LHCN-M2 (cell line): ENCODE data around the gene MAN1B1. TPM values are rescaled to one million over a fixed set of nuclear protein-coding genes. Genes with fewer than 3 reads are reported as not detected.
A peak's percentile ranks its signal among the peaks of the same experiment; 100 is the strongest.
"Not testable (repeated sequence)": the region's sequence is repeated elsewhere in the genome, so short reads cannot be mapped to it uniquely, and the experiment has no call there.

ENCODE experiments used
- DNase-seq: peaks from one replicate; pipeline ENCODE4 v3.0.0-alpha.2; 2012; ENCODE audit warnings: low read depth
- total RNA-seq: library from RNA; depleted of rRNA; stranded (reverse); fragments of >200 nt; gene quantifications from 2 replicates; pipeline ENCODE4 v1.2.3, GENCODE V29; 2014

MAN1B1 gene
- total RNA-seq, 1 experiment from 2014 or later: 78.4 TPM

DNA sequence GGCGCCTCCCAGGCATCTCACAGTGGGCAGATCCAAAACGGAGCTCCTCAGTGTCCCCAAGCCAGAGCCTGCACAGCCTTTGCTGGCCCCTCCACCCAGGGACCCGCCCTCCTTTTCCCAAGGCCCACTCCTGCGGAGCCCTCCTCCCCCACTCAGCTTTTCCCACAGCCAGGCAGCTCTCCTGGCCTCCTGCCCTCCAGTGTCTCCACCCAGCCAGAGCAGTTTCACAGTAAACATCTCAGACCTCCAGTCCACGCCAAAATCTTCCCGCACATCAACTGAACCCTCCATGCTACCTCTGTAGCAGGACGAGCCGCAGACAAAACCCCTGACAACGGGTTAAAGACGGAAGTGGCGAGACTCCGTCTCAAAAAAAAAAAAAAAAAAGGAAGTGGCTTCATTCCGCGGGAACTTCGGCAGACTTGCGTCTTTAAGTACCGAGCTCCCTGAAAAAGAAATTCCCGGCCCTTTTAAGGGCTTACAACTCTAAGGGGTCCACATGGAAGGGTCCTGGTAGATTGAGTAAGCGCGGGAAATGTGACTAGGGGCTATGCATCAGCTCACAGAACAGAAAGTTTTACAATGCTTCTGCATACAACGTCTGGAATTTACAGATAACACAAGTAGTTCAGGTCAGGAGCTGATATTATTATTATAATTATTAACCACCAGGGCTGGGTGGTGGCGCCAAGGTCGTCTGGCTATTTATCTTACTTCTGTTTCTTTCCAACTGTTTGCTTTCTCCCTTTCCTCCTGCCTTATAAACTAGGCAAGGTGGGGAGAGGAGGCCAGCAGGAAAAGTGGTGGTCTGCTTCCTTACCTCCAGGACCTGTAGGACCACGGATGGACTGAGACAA, 40.7 kb downstream of the MAN1B1 start:
- no peak for DNase-seq

DNA sequence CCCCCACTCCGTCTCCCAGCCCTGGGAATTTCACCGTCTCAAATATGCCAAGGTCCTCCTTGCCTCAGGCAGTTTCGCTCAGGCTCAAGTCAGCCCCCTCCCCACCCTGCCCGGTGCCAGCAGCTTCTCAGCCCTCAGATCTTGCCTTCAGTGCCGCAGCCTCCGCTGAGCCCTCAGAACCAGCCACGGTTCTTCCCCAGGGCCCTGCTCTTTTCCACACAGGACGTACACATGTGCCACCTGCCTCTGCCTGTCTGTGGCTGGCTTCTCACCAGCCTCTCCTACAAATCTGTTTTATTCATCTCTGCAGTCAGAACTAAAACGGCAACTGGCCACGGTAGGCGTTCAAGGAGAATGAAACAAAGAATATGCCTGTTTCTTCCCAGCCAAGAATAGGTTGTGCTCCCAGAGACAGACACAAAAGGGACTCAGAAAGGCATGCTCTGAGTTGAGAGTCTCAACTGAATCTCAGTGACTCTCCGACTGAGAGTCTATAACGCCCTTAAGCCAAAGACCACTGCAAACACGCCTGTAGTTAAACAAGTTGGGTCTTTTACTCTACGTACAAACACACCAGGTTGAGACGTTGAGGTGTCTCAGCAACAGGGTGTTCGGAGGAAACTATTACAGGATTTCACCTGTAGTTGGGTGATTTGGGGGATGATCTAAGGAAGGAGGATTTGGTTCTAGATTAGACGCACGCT, 41.5 kb downstream of the MAN1B1 start:
- DNase-seq: peak; percentile 29

DNA sequence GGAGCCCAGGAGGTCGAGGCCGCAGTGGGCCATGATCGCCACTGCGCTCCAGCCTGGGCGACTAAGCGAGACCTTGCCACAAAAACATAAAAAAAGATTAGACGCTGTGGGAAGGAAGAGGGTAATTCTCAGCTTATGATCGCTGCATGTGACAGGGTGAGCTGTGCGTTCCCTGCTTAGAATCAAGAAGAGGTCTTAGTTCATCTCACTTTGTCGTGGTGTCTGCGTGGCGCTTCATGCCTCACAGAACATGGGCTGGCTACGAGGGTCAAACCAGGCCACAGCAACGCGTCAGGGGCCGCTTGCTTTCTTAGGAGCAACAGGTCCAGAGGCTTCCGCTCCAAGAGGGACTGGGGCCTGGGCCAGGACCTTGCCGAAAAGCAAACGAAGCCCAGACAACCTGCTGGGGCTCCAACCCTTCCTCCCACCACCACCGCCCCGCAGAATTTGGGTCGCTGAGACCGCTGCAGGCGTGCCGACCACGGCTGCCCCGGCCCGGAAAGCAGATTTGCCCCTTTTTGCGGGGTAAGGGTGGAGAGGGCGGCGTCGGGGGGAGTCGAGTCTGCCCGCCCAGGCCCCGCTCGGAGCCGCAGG, 42.2 kb downstream of the MAN1B1 start:
- no peak for DNase-seq

DNA sequence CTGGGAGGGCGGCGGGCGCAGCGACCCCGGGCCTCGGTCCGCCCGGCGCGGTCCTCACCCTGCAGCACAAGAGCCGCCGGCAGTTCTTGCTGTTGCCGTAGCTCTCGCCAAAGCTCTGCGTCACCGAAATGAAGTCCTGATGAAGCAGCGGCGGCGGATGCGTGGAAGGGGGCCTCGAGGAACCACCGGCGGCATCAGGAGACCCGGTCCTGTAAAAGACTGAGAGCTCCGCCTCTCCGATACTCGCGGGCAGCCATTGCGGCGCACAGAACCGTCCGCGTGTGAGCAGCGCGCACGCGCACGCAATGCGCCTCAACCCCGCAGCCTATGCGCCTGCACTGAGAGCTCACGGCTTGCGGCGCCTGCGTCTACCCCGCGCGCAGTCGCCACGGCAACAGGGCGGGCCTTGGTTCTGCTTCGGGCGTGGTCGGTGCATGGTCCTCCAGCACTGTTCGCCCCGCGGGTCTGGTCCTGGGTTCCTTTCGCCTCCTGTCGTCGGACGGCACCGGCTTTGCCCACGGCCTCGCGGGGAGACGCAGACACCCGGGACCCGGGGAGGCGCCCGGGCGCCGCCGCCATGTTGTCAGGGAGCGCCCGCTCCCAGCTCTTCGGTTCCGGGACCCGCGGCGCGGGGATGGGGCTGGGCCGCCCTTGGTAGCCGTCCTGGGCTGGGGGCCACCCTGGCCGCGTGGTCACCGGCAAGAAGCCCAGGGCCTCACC, 42.8 kb downstream of the MAN1B1 start:
- peak; percentile 88 for DNase-seq

DNA sequence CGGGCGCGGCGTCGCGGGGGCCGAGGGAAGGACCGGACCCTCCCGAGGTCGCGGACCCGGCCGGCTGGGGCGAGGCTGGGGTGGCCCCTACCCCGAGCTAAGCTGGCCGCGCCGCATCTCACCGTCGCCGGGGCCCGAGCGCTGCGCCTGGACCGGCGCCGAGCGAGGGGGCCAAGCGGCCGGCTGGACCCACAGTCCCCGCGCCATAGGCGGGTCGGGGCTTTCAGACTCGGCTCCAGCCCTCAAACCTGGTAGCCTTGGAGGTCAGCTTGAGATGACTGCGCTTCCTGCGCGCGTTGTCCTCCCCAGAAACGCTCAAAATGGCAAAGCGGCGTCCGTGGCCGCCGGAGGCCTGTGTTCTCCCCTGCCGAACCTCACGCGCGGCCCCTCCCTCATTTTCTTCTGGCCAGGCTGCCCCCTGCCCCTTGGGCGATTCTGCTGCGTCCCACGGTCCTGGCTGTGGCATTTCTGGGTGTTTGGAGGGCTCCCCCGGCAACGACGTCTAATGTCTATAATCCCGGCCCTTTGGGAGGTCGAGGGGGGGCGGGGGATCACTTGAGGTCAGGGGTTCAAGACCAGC, 43.5 kb downstream of the MAN1B1 start:
- no peak for DNase-seq

DNA sequence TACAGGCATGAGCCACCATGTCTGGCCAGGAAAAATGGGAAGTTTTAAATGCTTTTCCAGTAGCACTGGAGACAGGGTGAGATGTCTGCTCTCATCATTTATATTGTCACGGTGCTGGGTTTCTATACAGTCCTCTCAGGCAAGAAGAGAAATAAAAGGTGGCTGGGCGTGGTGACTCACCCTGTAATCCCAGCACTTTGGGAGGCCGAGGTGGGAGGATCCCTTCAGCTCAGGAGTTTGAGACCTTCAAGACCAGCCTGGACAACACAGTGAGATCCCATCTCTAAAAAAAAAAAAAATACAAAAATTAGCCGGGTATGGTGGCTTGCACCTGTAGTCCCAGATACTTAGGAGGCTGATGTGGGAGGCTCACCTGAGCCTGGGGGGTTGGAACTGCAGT, 47.4 kb downstream of the MAN1B1 start:
- DNase-seq: no peak

DNA sequence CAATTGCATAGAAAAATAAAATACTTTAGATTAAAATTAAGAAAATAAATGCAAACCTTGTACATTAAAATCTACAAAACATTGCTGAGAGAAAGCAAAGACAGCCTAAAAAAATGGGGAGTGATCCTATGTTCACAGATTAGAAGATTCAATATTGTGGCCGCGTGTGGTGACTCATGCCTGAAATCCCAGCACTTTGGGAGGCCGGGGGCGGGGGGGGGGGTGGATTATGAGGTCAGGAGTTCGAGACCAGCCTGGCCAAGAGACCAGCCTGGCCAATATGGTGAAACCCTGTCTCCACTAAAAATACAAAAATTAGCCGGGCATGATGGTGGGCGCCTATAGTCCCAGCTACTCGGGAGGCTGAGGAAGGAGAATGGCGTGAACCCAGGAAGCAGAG, 48.4 kb downstream of the MAN1B1 start:
- DNase-seq: not testable (repeated sequence)

DNA sequence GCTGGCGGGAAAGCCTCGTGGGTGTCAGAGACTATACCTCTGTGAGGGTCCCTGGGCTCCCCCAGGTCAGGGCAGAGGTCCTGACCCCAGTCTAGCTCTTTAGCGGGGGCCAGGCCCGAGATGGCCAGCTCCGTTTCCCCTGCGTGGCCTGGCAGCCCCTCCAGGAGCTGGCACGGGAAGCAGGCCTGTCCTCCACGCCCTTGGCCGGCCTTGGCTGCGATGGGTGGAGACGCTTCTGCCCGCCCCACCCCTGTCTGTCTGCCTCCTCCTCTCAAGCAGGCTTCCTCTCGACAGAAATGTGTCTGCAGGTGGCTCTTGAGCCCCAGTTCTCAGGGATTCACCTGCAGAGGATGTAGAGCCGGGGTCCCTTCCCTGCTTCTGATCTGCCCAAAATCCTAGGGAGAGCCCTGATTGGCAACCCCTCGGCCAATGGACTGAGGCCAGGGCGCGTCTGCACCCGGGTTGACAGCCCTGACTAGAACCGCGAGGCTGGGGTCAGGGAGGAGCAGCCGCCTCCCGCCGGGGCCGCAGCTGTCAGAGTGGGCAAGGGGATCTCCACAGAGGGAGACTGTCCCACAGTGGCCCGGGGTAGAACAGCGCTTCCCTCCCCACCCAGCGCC, 49.6 kb downstream of the MAN1B1 start:
- DNase-seq: no peak

DNA sequence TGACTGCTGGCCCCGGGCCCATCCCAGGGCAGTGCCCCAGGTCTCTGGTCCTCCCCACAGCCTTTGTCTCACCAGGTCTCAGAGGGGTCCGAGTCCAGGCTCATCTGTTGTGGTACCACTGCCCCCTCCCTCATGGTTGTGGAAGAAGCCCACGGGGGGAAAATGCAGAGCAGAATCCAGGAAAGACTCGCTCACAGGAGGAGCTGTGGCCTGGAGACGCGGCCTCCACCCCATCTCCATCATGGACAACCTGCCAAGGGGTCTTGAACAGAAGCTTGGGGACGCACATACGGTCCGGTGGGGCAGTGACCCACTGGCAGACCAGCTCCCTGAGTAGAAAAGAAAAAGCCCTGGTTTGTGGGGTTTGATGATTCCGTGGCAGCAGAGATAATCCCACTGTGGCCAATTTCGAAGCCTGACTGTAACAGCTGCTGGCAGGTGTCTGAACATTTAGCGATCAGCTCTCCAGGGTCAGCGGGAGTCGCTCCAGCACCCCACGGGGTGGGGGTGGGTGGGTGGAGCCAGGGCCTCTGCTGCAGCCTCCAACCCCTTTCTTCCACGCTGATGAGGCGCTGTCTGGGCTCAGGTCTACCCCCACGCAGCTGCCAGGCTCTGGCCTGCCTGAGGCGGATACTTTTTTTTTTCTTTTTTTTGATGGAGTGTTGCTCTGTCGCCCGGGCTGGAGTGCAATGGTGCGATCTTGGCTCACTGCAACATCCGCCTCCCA, 50.3 kb downstream of the MAN1B1 start:
- peak; percentile 39 for DNase-seq

DNA sequence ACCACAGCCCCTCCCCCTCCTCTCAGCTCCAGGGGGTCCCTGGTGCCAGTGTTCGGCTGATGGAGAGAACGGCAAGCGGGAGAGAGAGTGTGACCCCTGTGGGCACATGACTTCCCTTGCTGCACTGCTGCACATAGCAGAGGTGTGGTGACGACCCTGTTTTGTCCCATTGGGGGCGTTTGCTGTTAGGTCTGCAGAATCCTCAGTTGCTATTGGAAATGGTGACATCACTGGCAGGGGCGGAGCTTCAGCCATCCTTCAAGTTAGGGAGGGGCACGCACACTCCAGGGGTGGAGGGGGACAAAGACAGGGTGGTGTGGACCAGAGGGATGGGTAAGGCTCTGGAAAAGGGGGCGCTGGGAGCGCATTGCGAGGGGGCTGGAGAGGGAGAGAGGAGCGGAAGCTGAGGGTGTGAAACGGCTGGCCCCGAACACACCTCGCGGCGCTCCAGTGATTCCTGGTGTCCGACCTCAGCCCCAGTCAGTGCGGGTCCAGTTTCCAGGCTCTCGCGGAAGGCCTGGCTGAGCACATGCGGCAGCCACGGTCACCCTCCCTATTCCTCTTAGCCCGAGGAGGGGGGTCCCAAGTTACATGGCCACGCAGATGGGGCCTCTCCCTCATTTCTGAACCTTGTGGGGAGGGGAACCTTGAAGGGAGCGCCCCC, 51.4 kb downstream of the MAN1B1 start:
- DNase-seq: no peak

DNA sequence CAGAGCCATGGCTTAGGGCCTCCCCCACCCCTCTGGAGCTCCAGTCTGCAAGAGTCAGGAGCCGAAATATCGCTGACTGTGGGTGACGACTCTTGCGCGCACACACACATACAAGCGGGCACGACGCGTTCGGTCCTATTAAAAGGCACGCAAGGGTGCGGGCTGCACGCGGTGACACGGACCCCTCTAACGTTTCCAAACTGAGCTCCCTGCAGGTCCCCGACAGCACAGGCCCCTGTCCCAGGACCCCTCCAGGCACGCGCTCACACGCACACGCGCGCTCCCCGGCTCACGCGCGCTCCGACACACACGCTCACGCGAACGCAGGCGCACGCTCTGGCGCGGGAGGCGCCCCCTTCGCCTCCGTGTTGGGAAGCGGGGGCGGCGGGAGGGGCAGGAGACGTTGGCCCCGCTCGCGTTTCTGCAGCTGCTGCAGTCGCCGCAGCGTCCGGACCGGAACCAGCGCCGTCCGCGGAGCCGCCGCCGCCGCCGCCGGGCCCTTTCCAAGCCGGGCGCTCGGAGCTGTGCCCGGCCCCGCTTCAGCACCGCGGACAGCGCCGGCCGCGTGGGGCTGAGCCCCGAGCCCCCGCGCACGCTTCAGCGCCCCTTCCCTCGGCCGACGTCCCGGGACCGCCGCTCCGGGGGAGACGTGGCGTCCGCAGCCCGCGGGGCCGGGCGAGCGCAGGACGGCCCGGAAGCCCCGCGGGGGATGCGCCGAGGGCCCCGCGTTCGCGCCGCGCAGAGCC, 52.1 kb downstream of the MAN1B1 start, which contains the start of gene GRIN1:
TSS of gene GRIN1 (plus strand) at position 433 of the 746 bp plus-strand sequence. CDS start 333 bp downstream, outside the sequence.
- no peak for DNase-seq

DNA sequence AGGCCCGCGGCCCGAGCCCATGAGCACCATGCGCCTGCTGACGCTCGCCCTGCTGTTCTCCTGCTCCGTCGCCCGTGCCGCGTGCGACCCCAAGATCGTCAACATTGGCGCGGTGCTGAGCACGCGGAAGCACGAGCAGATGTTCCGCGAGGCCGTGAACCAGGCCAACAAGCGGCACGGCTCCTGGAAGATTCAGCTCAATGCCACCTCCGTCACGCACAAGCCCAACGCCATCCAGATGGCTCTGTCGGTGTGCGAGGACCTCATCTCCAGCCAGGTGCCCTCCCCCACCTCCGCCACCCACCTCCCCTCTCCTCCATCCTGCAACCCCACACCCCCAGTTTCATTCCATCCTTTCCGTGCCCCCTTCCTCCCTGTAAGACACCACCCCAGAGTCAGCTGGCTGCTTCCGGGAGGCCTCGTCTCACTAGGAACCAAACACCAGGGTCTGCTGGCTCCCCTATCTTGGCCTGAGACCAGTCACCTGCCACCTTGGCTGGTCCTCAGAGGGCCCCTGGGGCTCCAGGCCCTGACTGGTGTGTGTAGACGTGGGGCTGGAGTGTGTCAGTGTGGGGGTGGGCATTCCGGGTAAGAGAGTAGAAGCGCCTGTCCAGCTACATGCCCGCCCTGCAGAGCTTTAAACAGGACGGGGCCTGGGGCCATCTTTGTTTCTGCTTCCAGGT, 52.8 kb downstream of the MAN1B1 start:
- DNase-seq: no peak

DNA sequence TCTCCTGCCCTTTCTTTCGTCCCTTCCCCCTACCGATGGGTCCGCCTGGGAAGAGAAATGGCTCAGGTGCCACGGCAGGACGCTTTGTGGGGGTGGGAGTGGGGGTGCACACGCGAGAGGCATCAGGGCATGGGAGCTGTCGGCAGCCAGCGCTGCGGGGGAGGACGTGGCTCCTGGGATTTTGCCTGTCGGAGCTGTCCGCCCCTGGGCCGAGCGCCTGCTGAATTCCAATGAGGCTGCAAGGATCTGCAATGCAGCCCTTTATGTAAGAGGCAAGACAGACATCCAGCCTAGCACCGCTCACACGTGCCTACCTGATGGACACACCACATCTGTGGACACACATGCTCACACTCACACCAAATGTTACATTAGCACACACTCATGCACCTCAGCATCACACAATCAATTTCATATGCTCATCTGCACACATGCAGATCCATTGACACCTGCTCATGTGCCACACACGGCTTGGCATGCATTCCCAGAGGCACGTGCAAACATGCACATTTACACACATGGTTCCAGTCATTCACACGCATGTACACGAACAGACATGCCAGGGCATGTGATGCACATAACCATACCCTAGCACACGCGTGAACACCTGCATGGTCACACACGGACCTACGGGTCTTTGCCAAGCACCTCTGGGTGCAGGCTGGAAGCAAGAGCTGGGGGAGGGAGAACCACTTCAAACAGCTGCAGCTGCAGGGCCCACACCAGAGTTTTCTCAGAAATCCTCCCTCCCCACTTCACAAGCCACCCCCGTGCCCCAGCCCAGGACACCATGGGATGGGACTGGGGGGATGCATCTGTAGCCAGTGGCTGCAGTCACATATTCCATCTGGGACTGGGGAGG, 53.6 kb downstream of the MAN1B1 start:
- no peak for DNase-seq

DNA sequence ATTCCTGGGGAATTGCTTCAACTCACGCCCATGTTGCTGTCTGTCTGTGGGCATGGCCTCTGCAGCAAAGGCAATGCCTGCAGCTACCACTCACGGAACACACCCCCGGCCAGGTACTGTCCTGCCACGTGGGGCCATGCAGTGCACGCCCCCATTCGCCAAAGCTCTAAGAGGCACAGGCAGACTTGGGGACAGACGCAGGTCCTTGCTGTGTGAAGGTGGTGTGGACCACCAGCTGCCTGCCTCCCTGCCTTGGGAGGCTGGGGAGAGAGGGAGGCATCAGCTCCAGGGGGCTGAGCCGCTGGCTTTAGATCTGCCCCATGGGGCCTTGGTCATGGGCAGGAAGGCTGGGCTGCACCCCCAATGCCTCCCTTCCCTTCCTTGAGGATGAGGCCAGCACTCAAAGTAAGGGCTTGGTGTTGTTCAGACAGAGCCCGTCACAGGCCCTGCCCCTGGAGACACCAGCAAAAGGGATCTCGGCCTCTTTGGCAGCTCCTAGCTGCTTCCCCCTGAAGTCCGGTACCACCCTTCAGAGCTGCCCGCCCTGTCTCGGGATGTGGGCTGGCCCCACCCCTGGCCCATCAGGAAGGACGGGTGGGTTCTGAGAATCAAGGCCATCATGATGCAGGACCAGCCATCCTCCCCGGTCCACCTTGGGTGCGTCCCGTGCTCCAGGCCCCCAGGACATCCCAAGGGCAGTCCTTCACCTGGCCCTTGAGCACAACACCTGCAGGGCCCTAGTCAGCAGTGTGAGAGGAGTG, 54.4 kb downstream of the MAN1B1 start:
- DNase-seq: no peak

DNA sequence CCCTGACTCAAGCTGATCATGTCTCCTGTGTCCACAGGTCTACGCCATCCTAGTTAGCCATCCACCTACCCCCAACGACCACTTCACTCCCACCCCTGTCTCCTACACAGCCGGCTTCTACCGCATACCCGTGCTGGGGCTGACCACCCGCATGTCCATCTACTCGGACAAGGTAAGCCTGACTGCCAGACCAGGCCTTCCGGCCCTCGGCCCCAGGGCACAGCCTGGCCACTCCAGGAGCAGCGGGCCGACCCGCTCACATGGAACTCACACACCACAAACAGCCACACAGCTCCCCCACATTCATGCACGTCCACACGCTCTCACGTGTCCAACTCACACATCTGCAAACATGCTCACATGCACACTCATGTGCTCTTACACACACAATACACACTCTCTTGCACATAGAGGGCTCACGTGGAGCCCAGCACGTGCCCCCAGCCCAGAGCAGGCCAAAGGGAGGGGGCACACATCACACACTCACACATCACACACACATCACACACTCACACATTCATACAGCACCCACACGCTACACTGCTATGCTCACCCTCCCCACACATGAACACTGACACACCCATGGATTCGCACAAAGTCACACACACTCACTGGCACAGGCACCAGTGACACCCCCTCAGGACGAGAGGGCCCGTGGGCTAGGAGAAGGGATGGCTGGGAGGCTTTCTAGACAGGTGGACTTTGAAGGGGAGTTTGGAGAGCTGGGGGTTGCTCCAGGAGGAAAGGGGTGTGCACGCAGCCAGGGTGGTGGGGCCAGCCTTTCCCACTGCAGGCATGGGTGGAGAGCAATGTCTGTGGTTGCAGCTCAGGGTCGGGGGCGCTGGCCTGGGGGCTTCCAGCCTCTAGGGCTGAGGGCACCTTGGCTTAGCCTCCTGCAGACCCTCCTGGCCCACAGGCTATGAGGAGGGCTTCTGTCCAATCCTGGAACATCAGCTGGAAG, 55.5 kb downstream of the MAN1B1 start:
- no peak for DNase-seq
